ENCODE results near the gene OR4N2.
"Not testable (repeated sequence)": the region's sequence is repeated elsewhere in the genome, so short reads cannot be mapped to it uniquely, and the experiment has no call there.

Gene OR4N2

DNA sequence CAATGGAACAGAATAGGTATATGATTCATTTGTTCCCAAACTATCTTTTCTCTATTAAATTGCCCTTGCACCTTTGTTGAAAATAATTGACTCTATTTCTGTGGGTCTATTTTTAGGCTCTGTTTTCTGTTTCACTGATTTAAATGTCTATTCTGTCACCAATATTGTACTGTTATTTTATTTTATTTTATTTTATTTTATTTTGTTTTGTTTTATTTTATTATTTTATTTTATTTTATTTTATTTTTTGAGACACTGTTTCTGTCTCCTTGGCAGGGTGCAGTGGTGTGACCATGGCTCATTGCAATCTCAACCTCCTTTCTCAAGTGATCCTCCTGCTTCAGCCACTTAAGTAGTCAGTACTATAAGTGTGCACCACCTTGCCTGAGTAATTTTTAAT lies 34.9 kb downstream of the OR4N2 start:
- DNase-seq = no peak

DNA sequence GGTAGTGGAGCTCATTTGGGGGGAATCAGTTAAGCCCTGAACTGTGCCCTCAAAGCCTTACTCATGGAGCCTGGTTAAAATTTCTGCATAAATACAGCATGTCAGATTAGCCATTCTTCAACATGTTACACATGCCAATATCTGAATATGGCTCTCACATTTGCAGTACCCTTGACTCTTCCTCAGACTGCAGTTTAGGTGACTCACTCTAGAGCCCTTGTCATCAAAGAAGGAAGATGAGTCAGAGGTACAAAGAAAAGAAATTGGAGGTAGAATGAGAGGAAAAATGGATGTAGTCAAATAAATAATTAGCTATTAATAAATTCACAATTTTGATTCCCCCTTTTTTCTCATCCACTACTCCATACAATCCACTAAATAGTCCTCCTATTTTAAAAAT lies 47.8 kb downstream of the OR4N2 start:
- DNase-seq = no peak

DNA sequence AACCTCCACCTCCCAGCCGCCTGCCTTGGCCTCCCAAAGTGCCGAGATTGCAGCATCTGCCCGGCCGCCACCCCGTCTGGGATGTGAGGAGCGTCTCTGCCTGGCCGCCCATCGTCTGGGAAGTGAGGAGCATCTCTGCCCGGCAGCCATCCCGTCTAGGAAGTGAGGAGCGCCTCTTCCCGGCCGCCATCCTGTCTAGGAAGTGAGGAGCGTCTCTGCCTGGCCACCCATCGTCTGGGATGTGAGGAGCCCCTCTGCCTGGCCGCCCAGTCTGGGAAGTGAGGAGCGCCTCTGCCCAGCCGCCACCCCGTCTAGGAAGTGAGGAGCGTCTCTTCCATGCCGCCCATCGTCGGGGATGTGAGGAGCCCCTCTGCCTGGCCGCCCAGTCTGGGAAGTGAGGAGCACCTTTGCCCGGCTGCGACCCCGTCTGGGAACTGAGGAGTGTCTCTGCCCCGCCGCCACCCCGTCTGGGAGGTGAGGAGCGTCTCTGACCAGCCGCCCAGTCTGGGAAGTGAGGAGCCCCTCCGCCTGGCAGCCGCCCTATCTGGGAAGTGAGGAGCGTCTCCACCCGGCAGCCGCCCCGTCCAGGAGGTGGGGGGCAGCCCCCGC lies 62.6 kb downstream of the OR4N2 start:
- DNase-seq = not testable (repeated sequence)

DNA sequence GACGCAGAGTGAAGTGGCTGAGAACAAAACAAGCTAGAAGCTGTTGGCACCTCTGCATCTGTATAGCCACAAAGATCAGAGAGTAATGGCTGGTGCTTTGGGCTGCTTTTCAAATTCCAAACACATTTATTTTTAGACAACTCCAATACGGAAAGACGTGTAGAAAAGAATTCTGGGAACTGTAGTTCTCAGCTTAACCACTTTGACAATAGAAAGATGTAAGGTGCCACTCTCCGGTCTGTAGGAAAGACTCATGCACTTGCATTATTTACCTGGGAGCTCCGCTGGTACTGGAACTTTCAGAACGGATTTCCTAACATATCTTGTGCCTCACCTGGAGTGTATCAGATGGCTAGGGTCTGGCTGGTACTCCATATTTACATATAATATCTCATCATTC lies 69.6 kb downstream of the OR4N2 start:
- no peak for DNase-seq

DNA sequence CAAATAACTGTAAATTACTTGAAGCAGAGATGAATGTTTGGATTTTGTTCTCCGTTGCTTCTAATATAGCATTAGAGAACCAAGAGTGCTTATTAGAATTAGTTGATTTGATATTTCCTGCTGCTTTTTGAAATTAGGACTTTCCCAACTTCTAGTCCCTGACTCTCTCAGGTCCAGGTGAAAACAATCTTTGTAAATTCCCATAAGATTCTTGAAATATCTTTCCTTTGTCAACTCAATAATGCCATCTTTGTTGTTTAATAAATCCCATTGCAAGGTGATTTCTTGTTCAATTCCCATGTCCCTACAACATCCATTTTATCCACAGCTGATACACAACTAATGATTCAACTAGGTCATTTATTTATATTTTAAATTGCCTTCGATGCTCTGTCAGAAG lies 71.3 kb downstream of the OR4N2 start, which contains the start of gene OR4K2:
Gene OR4K2 (plus strand): TSS at position 301 of the 400 bp plus-strand sequence. CDS start 1,126 bp downstream, outside the sequence.
- no peak for DNase-seq

DNA sequence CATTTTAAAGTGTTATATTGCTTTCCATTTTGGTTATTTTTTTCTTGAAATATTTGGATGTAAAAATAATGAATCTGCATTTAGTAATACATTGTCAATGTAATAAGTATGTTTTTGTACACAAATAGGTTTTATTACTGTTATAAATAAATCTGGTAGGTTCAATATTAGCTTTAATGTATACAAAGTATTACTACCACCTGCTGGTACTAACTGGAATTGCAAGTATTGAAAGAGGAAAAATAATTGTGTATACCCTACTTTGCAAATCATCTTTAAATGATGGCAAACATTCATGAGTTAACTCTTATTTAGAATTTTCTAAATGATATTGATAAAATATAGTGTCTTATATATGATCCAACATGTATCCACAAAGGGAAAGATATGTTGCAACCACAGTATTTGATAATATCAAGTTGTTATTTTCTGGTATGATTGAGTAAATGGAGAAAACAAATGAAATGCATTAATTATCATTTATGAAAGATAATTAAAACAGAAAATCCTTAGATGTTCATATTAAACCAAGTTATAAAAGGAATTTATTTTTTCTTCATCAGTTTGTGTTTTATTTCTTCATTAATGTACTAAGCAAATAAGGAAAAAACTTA lies 74.6 kb downstream of the OR4N2 start:
- no peak for DNase-seq

Measured in NCI-H524 treated with DMSO at 0.1 percent for 48 hours (cell line).